Measurements from ENCODE around the gene CCDC50. TPM values are rescaled to one million over a fixed set of nuclear protein-coding genes. Genes with fewer than 3 reads are reported as not detected.

The CCDC50 gene
- total RNA-seq, 1 donor from 2014 or later: 51.2 TPM

- Mint-ChIP-seq H3K36me3 (no peaks in the 10 kb centered on the region), H3K27me3 (ENCODE audit: insufficient read depth, low read depth) (peaks cover 2% of the 10 kb centered on the region), H3K27ac (no peak overlapping the region), H3K9me3 (no peaks in the 10 kb centered on the region), H3K4me3 (no peak overlapping the region), H3K4me1 (no peaks in the 10 kb centered on the region)
- no peak for DNase-seq (ENCODE audit: low spot score)
- Histone ChIP-seq H3K4me1 (no peaks in the 10 kb centered on the region), H3K9me3 (ENCODE audit: low read depth) (no peaks in the 10 kb centered on the region), H3K36me3 (no peaks in the 10 kb centered on the region), H3K79me2 (ENCODE audit: low read depth) (no peaks in the 10 kb centered on the region), H4K20me1 (ENCODE audit: low read depth) (no peaks in the 10 kb centered on the region), H2AFZ (replicated peaks) (no peak overlapping the region), H3K27me3 (no peaks in the 10 kb centered on the region), H3K4me2 (no peak overlapping the region), H3K27ac (no peak overlapping the region), H3K9ac (no peak overlapping the region), H3F3A (ENCODE audit: low read depth) (no peaks in the 10 kb centered on the region), H3K4me3 (no peak overlapping the region)
- no peak for TF ChIP-seq CTCF (IDR thresholded peaks at IDR 0.05)
- TF ChIP-seq EZH2phosphoT487 (IDR thresholded peaks at IDR 0.05): no peak
- no peak for TF ChIP-seq EZH2 (IDR thresholded peaks at IDR 0.05)
Observed at GRCh38 chr3:191314109-191314728, 15.0 kb upstream of the CCDC50 start.

GRCh38 chr3:191316876-191317603 lies 12.2 kb upstream of the CCDC50 start:
- no peaks in the 10 kb centered on the region for H3K36me3 ChIP-seq
- H3K27ac Mint-ChIP-seq: no peak overlapping the region
- DNase-seq (ENCODE audit: low spot score): no peak

GRCh38 chr3:191320316-191320715 lies 8.9 kb upstream of the CCDC50 start:
- no peaks in the 10 kb centered on the region for H3K79me2 ChIP-seq (ENCODE audit: low read depth)
- H3K27ac ChIP-seq: no peak overlapping the region
- no peaks in the 10 kb centered on the region for H3K4me1 ChIP-seq
- DNase-seq (ENCODE audit: low spot score): no peak
- no peak overlapping the region for H3K4me3 ChIP-seq
- H3K27me3 ChIP-seq: no peaks in the 10 kb centered on the region
- H3F3A ChIP-seq (ENCODE audit: low read depth): no peaks in the 10 kb centered on the region
- Mint-ChIP-seq H3K4me3 (no peak overlapping the region), H3K4me1 (no peaks in the 10 kb centered on the region), H3K36me3 (no peaks in the 10 kb centered on the region), H3K27ac (no peak overlapping the region), H3K9me3 (no peaks in the 10 kb centered on the region), H3K27me3 (ENCODE audit: insufficient read depth, low read depth) (peaks cover 7% of the 10 kb centered on the region)
- H3K4me2 ChIP-seq: no peak overlapping the region
- no peaks in the 10 kb centered on the region for H3K36me3 ChIP-seq
- no peak overlapping the region for H2AFZ ChIP-seq (replicated peaks)
- TF ChIP-seq EZH2 (IDR thresholded peaks at IDR 0.05) (no peak), EZH2phosphoT487 (IDR thresholded peaks at IDR 0.05) (no peak), CTCF (IDR thresholded peaks at IDR 0.05) (no peak)
- no peaks in the 10 kb centered on the region for H4K20me1 ChIP-seq (ENCODE audit: low read depth)
- H3K9me3 ChIP-seq (ENCODE audit: low read depth): no peaks in the 10 kb centered on the region
- H3K9ac ChIP-seq: no peak overlapping the region

More at GRCh38 chr3:191316876-191317603, 12.2 kb upstream of the CCDC50 start:
- peaks cover 2% of the 10 kb centered on the region for H3K27me3 Mint-ChIP-seq (ENCODE audit: insufficient read depth, low read depth)
- no peaks in the 10 kb centered on the region for H3K9me3 Mint-ChIP-seq
- H3K36me3 Mint-ChIP-seq: no peaks in the 10 kb centered on the region
- no peaks in the 10 kb centered on the region for H3K4me1 Mint-ChIP-seq
- H3K4me1 ChIP-seq: no peaks in the 10 kb centered on the region
- no peak overlapping the region for H3K4me3 ChIP-seq
- H4K20me1 ChIP-seq (ENCODE audit: low read depth): no peaks in the 10 kb centered on the region
- no peaks in the 10 kb centered on the region for H3K79me2 ChIP-seq (ENCODE audit: low read depth)
- no peak overlapping the region for H2AFZ ChIP-seq (replicated peaks)
- H3K27me3 ChIP-seq: no peaks in the 10 kb centered on the region
- no peaks in the 10 kb centered on the region for H3F3A ChIP-seq (ENCODE audit: low read depth)
- H3K9ac ChIP-seq: no peak overlapping the region
- no peak overlapping the region for H3K4me2 ChIP-seq
- no peak overlapping the region for H3K27ac ChIP-seq
- no peaks in the 10 kb centered on the region for H3K9me3 ChIP-seq (ENCODE audit: low read depth)
- TF ChIP-seq EZH2phosphoT487 (IDR thresholded peaks at IDR 0.05) (no peak), EZH2 (IDR thresholded peaks at IDR 0.05) (no peak), CTCF (IDR thresholded peaks at IDR 0.05) (no peak)
- H3K4me3 Mint-ChIP-seq: no peak overlapping the region

Measured in neural progenitor cell (in vitro differentiated cells).